Kidney (tissue), 14 donors: ENCODE measurements around the gene ITPKB. TPM values are rescaled to one million over a fixed set of nuclear protein-coding genes. Genes with fewer than 3 reads are reported as not detected.

Source experiments
- DNase-seq, 5 donors: peaks; one replicate each; pipeline ENCODE4 v3.0.0-alpha.2; 2013 to 2020
- FAIRE-seq: peaks from 2 replicates; lab custom pipeline; 2012; peaks lifted over from hg19 to GRCh38; lab: Jason Lieb, UNC
- H3K27ac ChIP-seq, 2 donors: one replicate each; pipeline ENCODE4 v1.7.0; 2013; ENCODE audit warnings: low read depth in 2 of 2, low read length in 2 of 2, inconsistent platforms in 1 of 2
- H3K27me3 ChIP-seq: one replicate; pipeline ENCODE4 v1.7.1; 2013; ENCODE audit warnings: low read length, inconsistent platforms; ENCODE audit not compliant: control insufficient read depth, insufficient read depth
- H3K36me3 ChIP-seq, 3 donors: one replicate each; pipeline versions ENCODE4 v1.7.0 to v1.7.1; 2013; ENCODE audit warnings: low read length in 3 of 3, control low read depth in 1 of 3, inconsistent platforms in 1 of 3; ENCODE audit not compliant: insufficient read depth in 3 of 3, control insufficient read depth in 2 of 3
- H3K4me1 ChIP-seq, 3 donors: one replicate each; pipeline versions ENCODE4 v1.7.0 to v1.7.1; 2013; ENCODE audit warnings: low read length in 3 of 3, inconsistent platforms in 1 of 3, low read depth in 1 of 3; ENCODE audit not compliant: control insufficient read depth in 2 of 3, insufficient read depth in 2 of 3
- H3K4me3 ChIP-seq, 3 donors: one replicate each; pipeline versions ENCODE4 v1.7.0 to v1.8.1; 2013; ENCODE audit warnings: low read length in 3 of 3, control low read depth in 1 of 3, inconsistent platforms in 1 of 3
- H3K9ac ChIP-seq, 3 donors: one replicate each; pipeline versions ENCODE4 v1.7.0 to v1.7.1; 2013; ENCODE audit warnings: low read length in 3 of 3, control low read depth in 1 of 3, inconsistent platforms in 1 of 3
- H3K9me3 ChIP-seq, 3 donors: one replicate each; pipeline versions ENCODE4 v1.7.0 to v1.7.1; 2013; ENCODE audit warnings: low read length in 3 of 3, control low read depth in 1 of 3, inconsistent platforms in 1 of 3; ENCODE audit not compliant: control insufficient read depth in 2 of 3, insufficient read depth in 1 of 3
- CTCF ChIP-seq: IDR thresholded peaks from 3 replicates; pipeline ENCODE4 v1.5.1; 2012; ENCODE audit warnings: mild to moderate bottlenecking, moderate library complexity, borderline replicate concordance; ENCODE audit not compliant: insufficient read depth; ENCODE audit errors: extremely low read depth
- intact Hi-C: fragments of 100-400 bp; cut with DNase I; formaldehyde crosslinking; loops from one replicate; pipeline ENCODE4 v1.11.1; 2022
- polyA plus RNA-seq: library from polyadenylated mRNA; stranded (reverse); fragments of 350-450 nt; fragmentation: Illumina TruSeq; extraction: RNeasy Lipid Tissue Mini Kit (QIAGEN cat#74804); gene quantifications from one replicate; pipeline ENCODE4 v1.2.3, GENCODE V29; 2014; ENCODE audit warnings: low read depth, low replicate concordance; ENCODE audit not compliant: insufficient read depth
- total RNA-seq: library from RNA; stranded (reverse); fragmentation: NEBNext Ultra II Directional; extraction: Animal tissue kit (Norgen Biotek cat#: 25700); gene quantifications from one replicate; pipeline ENCODE4 v1.2.1, GENCODE V29; 2021
- donor health status: control.
- donor health status: control.
- donor health status: control.
- donor health status: control.
- donor health status: control.
- donor health status: DM: yes; HTN: yes; CAD: no.
- donor health status: Normal renal cell carcinoma (clear cell type).

The ITPKB gene
- total and polyA plus RNA-seq, 2 donors from 2014 or later = 20.2 to 39.3 TPM

- no peaks in the 10 kb centered on the region for H3K9me3 ChIP-seq
- H3K27ac ChIP-seq = peak overlapping the region; percentile 88 to 97
- intact Hi-C loops = no loop called here
- no peaks in the 10 kb centered on the region for H3K36me3 ChIP-seq
- peak overlapping the region; percentile 45 to 82 (median 75) for H3K9ac ChIP-seq
- H3K4me1 ChIP-seq = peaks cover 0 to 29% (median 21%) of the 10 kb centered on the region in 3 donors
- FAIRE-seq = no peak
- TF ChIP-seq CTCF = no peak
- H3K27me3 ChIP-seq = no peaks in the 10 kb centered on the region
- peak overlapping the region; percentile 60 to 67 (median 64) for H3K4me3 ChIP-seq
- DNase-seq = peak; percentile 87 to 95 (median 92)
Measured at GRCh38 chr1:226679853-226680516, 59.1 kb downstream of the ITPKB start.

GRCh38 chr1:226679262-226679661 lies 59.8 kb downstream of the ITPKB start:
- Histone ChIP-seq H3K36me3 (no peaks in the 10 kb centered on the region), H3K9ac (peak overlapping the region in 1 of 3 donors; percentile 82), H3K4me3 (peak overlapping the region in 1 of 3 donors; percentile 67), H3K9me3 (no peaks in the 10 kb centered on the region), H3K4me1 (peaks cover 0 to 27% (median 25%) of the 10 kb centered on the region in 3 donors), H3K27ac (peak overlapping the region; percentile 88 to 97), H3K27me3 (no peaks in the 10 kb centered on the region)
- no peak for FAIRE-seq
- intact Hi-C loops = no loop called here
- TF ChIP-seq CTCF = no peak
- DNase-seq = no peak

- intact Hi-C loops = no loop called here
- DNase-seq = no peak
- H3K4me3 ChIP-seq = no peak overlapping the region
- no peaks in the 10 kb centered on the region for H3K27me3 ChIP-seq
- no peak for FAIRE-seq
- peak overlapping the region in 1 of 3 donors; percentile 82 for H3K9ac ChIP-seq
- H3K27ac ChIP-seq = peak overlapping the region; percentile 88 to 97
- no peaks in the 10 kb centered on the region for H3K9me3 ChIP-seq
- H3K4me1 ChIP-seq = peaks cover 0 to 25% (median 25%) of the 10 kb centered on the region in 3 donors
- H3K36me3 ChIP-seq = no peaks in the 10 kb centered on the region
- TF ChIP-seq CTCF = no peak
Measured at GRCh38 chr1:226678701-226679100, 60.4 kb downstream of the ITPKB start.
